HepG2 (cell line): ENCODE measurements around the gene TBC1D16. TPM values are rescaled to one million over a fixed set of nuclear protein-coding genes. Genes with fewer than 3 reads are reported as not detected.

Source experiments
- ATF5 ChIP-seq: sonication (generic); formaldehyde crosslinking; IDR thresholded peaks from 2 replicates; pipeline ENCODE4 v1.4.0; 2020; ENCODE audit warnings: mild to moderate bottlenecking, low read depth, missing genetic modification reagents
- ATF7 ChIP-seq, 2 experiments: fragments of 450-650 bp in 1 of 2; sonication (generic) in 1 of 2; formaldehyde crosslinking in 1 of 2; IDR thresholded peaks; 2 replicates each; pipeline versions ENCODE4 v1.4.0 to v1.6.1; 2016 to 2020; ENCODE audit warnings: antibody characterized with exemption in 1 of 2, mild to moderate bottlenecking in 1 of 2, missing genetic modification reagents in 1 of 2
- BRCA1 ChIP-seq: sonication (generic); formaldehyde crosslinking; IDR thresholded peaks from 2 replicates; pipeline ENCODE4 v1.4.0; 2020; ENCODE audit warnings: missing genetic modification reagents
- CC2D1A ChIP-seq: sonication (generic); formaldehyde crosslinking; IDR thresholded peaks from 2 replicates; pipeline ENCODE4 v1.8.1; 2023; ENCODE audit warnings: mild to moderate bottlenecking, missing genetic modification reagents
- DNMT1 ChIP-seq: sonication (generic); formaldehyde crosslinking; IDR thresholded peaks from 2 replicates; pipeline ENCODE4 v1.5.1; 2020; ENCODE audit warnings: mild to moderate bottlenecking, missing genetic modification reagents
- EED ChIP-seq: sonication (generic); formaldehyde crosslinking; IDR thresholded peaks from 2 replicates; pipeline ENCODE4 v1.5.0; 2020; ENCODE audit warnings: mild to moderate bottlenecking, missing genetic modification reagents
- FOXK1 ChIP-seq: sonication (generic); formaldehyde crosslinking; IDR thresholded peaks from 2 replicates; pipeline ENCODE4 v1.4.0; 2020; ENCODE audit warnings: low read depth, missing genetic modification reagents, borderline replicate concordance
- FUBP1 ChIP-seq: sonication (generic); formaldehyde crosslinking; IDR thresholded peaks from 2 replicates; pipeline ENCODE4 v1.5.1; 2020; ENCODE audit warnings: missing genetic modification reagents, mild to moderate bottlenecking, borderline replicate concordance
- HDAC2 ChIP-seq: sonication (generic); formaldehyde crosslinking; IDR thresholded peaks from 2 replicates; pipeline ENCODE4 v1.4.0; 2020; ENCODE audit warnings: missing genetic modification reagents
- HMG20B ChIP-seq: conservative IDR thresholded peaks from 2 replicates; pipeline ENCODE4 v1.6.1; 2016; ENCODE audit warnings: missing genetic modification reagents, missing compliant biosample characterization
- IKZF1 ChIP-seq: fragments of 450-650 bp; IDR thresholded peaks from 2 replicates; pipeline ENCODE4 v1.7.1; 2016
- KLF16 ChIP-seq, 2 experiments: sonication (generic) in 1 of 2; formaldehyde crosslinking in 1 of 2; IDR thresholded peaks; 2 replicates each; pipeline versions ENCODE4 v1.6.1 to v1.8.0; 2016 to 2023; ENCODE audit warnings: missing genetic modification reagents in 2 of 2, missing compliant biosample characterization in 1 of 2
- MTF2 ChIP-seq: sonication (generic); formaldehyde crosslinking; IDR thresholded peaks from 2 replicates; pipeline ENCODE4 v1.5.0; 2020; ENCODE audit warnings: missing genetic modification reagents, borderline replicate concordance
- NFYB ChIP-seq: sonication (generic); formaldehyde crosslinking; IDR thresholded peaks from 2 replicates; pipeline ENCODE4 v1.4.0; 2020; ENCODE audit warnings: missing genetic modification reagents
- NR2F2 ChIP-seq: IDR thresholded peaks from 2 replicates; pipeline ENCODE4 v1.6.1; 2012; ENCODE audit warnings: low read depth, inconsistent platforms, borderline replicate concordance
- TBP ChIP-seq: sonication (generic); formaldehyde crosslinking; IDR thresholded peaks from 2 replicates; pipeline ENCODE4 v1.5.0; 2020; ENCODE audit warnings: missing genetic modification reagents
- THAP7 ChIP-seq: sonication (generic); formaldehyde crosslinking; IDR thresholded peaks from 2 replicates; pipeline ENCODE4 v1.8.1; 2023; ENCODE audit warnings: mild to moderate bottlenecking, missing genetic modification reagents
- ZBTB3 ChIP-seq: sonication (generic); formaldehyde crosslinking; IDR thresholded peaks from 2 replicates; pipeline ENCODE4 v1.4.0; 2020; ENCODE audit warnings: low read depth, mild to moderate bottlenecking, moderate library complexity, missing genetic modification reagents, borderline replicate concordance
- ZFP1 ChIP-seq: IDR thresholded peaks from 2 replicates; pipeline ENCODE4 v1.6.1; 2016
- ZNF343 ChIP-seq: sonication (generic); formaldehyde crosslinking; IDR thresholded peaks from 2 replicates; pipeline ENCODE4 v1.4.0; 2020; ENCODE audit warnings: mild to moderate bottlenecking, missing genetic modification reagents
- ZNF446 ChIP-seq: sonication (generic); formaldehyde crosslinking; IDR thresholded peaks from 2 replicates; pipeline ENCODE4 v1.5.0; 2020; ENCODE audit warnings: mild to moderate bottlenecking, missing genetic modification reagents
- ZNF598 ChIP-seq: sonication (generic); formaldehyde crosslinking; IDR thresholded peaks from 2 replicates; pipeline ENCODE4 v1.5.1; 2020; ENCODE audit warnings: mild to moderate bottlenecking, missing genetic modification reagents, borderline replicate concordance
- ZNF614 ChIP-seq: IDR thresholded peaks from 2 replicates; pipeline ENCODE4 v1.6.1; 2018; ENCODE audit warnings: missing biosample characterization, missing genetic modification reagents, inconsistent platforms, borderline replicate concordance
- ZNF644 ChIP-seq: IDR thresholded peaks from 2 replicates; pipeline ENCODE4 v1.6.1; 2016; ENCODE audit warnings: low read depth
- ZNF770 ChIP-seq: sonication (generic); formaldehyde crosslinking; IDR thresholded peaks from 2 replicates; pipeline ENCODE4 v1.5.0; 2020; ENCODE audit warnings: mild to moderate bottlenecking, missing genetic modification reagents
- polyA plus RNA-seq, 8 experiments: library from polyadenylated mRNA; depleted of rRNA in 3 of 8; stranded (reverse) in 7 of 8; unstranded in 1 of 8; fragments of >200 nt; fragmentation: Illumina TruSeq in 4 of 8; extraction: Trizol in 4 of 8; gene quantifications; 2 replicates each; pipeline versions ENCODE4 v1.2.1 to v1.2.3, GENCODE V29; 2011 to 2016; ENCODE audit warnings: low read depth in 4 of 8, missing spikeins in 1 of 8, mixed read lengths in 1 of 8; ENCODE audit not compliant: insufficient read depth in 1 of 8
- total RNA-seq, 5 experiments: library from RNA; depleted of rRNA; stranded (reverse); fragments of >200 nt; fragmentation: Illumina TruSeq; extraction: Trizol; gene quantifications; 2 replicates each; pipeline ENCODE4 v1.2.3, GENCODE V29; 2016; ENCODE audit warnings: low read depth in 1 of 5

Gene TBC1D16
- total and polyA plus RNA-seq, 2 of the 13 experiments (the other 11 are each of a cell fraction or from before 2014, with no cell fraction given) = 14.9 to 24.9 TPM

- TF ChIP-seq FUBP1 (CRISPR knock-in tag) (no peak), ZNF343 (CRISPR knock-in tag) (no peak), KLF16 (CRISPR knock-in tag; IDR thresholded peaks at IDR 0.05) (peak in 1 of 2 experiments; percentile 95; a peak in 2 of 4 replicates), ATF5 (CRISPR knock-in tag) (no peak), IKZF1 (no peak), ZNF446 (CRISPR knock-in tag) (no peak), ZNF614 (CRISPR knock-in tag) (peak; percentile 64; the same call in 1 of the 2 replicates), ZFP1 (CRISPR knock-in tag) (no peak), BRCA1 (no peak), HMG20B (CRISPR knock-in tag) (peak; percentile 49; the same call in 1 of the 2 replicates), ATF7 (IDR thresholded peaks at IDR 0.05) (no peak), ATF7 (CRISPR knock-in tag; IDR thresholded peaks at IDR 0.05) (no peak), ZNF598 (CRISPR knock-in tag) (no peak; the same call in 1 of the 2 replicates), ZBTB3 (CRISPR knock-in tag) (no peak), NR2F2 (no peak), CC2D1A (CRISPR knock-in tag) (no peak), ZNF644 (CRISPR knock-in tag) (peak; percentile 27; the same call in 1 of the 2 replicates), MTF2 (no peak), TBP (CRISPR knock-in tag) (no peak), EED (CRISPR knock-in tag) (no peak; the same call in 1 of the 2 replicates), NFYB (no peak), HDAC2 (CRISPR knock-in tag) (peak; percentile 72), ZNF770 (peak; percentile 63; the same call in 1 of the 2 replicates), THAP7 (CRISPR knock-in tag) (peak; percentile 64; the same call in 1 of the 2 replicates), FOXK1 (CRISPR knock-in tag) (peak; percentile 86; the same call in 1 of the 2 replicates), DNMT1 (CRISPR knock-in tag) (peak; percentile 74; the same call in 1 of the 2 replicates)
These were observed 45.5 kb downstream of the TBC1D16 start (continued) for GRCh38 chr17:79990051-79990592.
